HFF-Myc (cell line): ENCODE data around the gene TBC1D9.

ENCODE experiments used
- DNase-seq: peaks from one replicate; pipeline ENCODE4 v3.0.0-alpha.2; 2011; ENCODE audit warnings: low read depth; ENCODE audit errors: extremely low read depth
- H3K4me3 ChIP-seq: replicated peaks from 2 replicates; pipeline ENCODE4 v1.5.1; 2011; ENCODE audit warnings: low read depth, mild to moderate bottlenecking, control low read depth, low read length
- TF ChIP-seq, protein P1 (sequence below): IDR thresholded peaks from 2 replicates; pipeline ENCODE4 v1.5.1; 2012; ENCODE audit warnings: mild to moderate bottlenecking, low read depth, low read length, control low read depth; ENCODE audit errors: missing control alignments

The TBC1D9 gene

DNA sequence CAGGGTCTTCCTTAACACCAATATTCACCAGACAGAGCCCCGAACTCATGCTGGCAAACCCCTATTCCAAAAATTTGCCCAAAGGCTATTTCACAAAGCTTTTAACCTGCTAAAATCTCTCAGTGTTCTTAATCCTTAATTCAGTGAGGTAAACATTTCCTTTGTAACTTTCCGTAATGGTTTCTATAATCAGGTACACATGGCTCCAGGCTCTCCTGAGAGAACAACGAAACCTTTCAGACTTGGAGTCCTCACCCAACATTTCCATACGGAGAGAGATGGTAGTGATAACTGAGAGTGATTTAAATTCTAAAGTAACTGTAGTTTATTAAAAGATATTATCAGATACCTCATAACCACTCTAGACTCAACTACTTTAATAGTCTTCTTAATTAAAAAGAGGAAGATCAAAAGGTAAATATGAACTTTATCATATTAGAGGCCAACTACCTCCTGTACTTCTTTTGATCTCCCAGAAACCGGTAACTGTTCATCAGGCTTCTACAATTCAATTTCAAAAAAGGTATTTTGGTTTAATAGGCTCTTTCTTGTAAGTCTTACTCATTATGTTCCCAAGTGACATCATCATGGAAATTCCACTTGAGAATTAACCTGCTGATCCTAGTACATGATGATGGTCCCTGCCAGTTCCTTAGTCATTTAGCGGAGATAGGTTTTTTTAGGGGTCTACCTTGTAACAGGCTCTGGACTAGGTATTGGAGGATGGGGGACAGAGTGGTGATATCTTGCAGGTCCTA lies 96.1 kb downstream of the TBC1D9 start:
- TF ChIP-seq, protein P1, sequence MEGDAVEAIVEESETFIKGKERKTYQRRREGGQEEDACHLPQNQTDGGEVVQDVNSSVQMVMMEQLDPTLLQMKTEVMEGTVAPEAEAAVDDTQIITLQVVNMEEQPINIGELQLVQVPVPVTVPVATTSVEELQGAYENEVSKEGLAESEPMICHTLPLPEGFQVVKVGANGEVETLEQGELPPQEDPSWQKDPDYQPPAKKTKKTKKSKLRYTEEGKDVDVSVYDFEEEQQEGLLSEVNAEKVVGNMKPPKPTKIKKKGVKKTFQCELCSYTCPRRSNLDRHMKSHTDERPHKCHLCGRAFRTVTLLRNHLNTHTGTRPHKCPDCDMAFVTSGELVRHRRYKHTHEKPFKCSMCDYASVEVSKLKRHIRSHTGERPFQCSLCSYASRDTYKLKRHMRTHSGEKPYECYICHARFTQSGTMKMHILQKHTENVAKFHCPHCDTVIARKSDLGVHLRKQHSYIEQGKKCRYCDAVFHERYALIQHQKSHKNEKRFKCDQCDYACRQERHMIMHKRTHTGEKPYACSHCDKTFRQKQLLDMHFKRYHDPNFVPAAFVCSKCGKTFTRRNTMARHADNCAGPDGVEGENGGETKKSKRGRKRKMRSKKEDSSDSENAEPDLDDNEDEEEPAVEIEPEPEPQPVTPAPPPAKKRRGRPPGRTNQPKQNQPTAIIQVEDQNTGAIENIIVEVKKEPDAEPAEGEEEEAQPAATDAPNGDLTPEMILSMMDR, result no peak
- DNase-seq, result no peak
- no peak overlapping the region for H3K4me3 ChIP-seq

DNA sequence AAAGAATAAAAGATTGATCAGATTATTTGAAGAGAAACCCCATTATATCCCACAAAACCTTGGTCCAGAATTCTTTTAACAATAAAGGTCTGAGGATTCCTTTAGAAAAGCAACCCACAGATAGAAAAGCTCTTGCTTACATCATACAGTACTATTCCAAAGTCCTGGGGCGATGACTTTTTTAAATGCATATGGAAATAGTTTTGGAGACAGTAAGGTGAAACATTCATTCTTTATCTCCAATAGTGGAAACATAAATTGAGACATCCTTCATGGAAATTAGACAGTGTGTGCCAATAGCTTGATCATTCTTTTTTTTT lies 101.7 kb downstream of the TBC1D9 start:
- no peak for DNase-seq
- no peak overlapping the region for H3K4me3 ChIP-seq
- TF ChIP-seq, protein P1, result no peak

DNA sequence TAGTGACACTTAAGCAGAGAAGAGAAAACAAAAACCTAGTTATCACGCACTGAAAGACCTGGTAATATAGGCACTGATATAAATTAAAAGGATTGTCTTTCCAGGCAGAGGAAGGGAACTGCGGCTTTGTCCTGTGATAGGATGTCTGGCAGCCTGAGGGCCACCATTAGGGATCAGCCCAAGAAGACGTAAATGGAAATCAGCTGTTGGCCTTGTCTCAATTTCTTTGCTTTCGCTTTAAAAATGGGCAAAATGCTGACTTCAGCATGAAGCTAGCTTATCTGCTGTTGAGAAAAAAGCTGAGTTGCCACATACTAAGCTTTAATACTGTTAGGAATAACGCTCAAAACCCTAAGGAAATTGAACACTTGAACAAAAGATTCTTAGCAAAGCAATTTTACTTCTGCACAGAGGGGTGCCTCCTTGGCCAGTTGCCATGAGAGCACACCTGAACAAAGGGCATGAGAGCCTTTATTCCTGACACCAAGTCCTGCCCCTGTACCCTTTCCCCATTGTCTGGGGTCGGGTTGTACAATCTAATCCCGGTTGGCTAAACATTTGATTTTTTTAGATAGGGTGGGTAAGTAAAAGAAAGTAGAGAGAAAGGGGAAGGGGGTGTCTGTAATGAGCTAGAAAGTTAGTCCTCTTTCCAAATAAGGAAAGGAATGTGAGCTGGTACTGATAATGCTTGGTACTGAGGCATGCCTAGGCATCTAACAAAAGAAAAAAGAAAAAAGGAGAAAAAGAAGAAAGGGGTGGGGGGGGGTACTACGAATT lies 102.3 kb downstream of the TBC1D9 start:
- TF ChIP-seq, protein P1, result no peak
- H3K4me3 ChIP-seq, result no peak overlapping the region
- no peak for DNase-seq

DNA sequence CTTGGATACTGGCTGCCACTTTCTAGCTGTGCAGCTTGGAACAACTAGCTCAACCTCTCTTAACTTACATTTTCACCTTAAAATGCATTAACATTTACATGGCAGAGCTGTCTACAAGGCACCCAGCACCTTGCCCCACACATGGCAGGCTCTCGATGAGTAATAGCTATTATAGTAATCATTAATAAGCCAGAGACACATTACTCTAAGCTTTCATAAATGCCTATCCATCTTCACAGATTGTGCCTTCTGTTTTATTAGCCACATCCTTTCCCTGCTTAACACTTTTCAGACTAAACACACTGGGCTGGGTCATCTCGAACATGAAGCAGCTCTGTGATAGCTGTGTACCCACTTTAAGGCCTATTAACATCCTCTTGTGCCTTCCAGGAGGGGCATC lies 103.6 kb downstream of the TBC1D9 start:
- H3K4me3 ChIP-seq, result no peak overlapping the region
- no peak for DNase-seq
- TF ChIP-seq, protein P1, result no peak

DNA sequence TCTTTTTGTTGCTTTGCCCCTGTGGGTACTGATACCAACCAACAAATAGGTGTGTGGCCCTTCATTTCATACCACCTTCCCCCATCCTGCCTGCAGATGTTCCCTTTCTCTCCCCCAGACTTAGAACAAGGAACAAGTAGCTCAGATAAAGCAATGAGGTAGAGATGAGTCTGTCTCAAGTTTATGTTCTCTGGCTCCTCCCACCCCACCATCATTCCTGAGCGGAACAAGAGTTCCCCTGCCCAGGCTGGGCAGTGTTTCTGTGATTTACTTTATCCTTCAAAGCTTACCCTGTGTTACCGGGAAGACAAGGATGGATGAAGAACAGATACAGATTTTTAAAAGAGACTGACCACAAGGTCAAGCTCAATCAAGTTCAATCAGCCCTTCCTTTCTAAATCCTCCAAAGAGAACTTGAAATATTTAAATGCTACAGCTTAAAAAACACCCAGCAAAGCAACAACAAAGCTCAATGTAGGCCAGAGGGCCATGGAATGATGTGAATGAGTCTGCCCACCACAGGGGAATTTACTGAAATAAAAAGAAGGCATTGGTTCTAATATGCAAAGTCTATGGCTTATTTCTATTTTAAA lies 107.4 kb downstream of the TBC1D9 start:
- H3K4me3 ChIP-seq, result no peak overlapping the region
- TF ChIP-seq, protein P1, result no peak
- no peak for DNase-seq

DNA sequence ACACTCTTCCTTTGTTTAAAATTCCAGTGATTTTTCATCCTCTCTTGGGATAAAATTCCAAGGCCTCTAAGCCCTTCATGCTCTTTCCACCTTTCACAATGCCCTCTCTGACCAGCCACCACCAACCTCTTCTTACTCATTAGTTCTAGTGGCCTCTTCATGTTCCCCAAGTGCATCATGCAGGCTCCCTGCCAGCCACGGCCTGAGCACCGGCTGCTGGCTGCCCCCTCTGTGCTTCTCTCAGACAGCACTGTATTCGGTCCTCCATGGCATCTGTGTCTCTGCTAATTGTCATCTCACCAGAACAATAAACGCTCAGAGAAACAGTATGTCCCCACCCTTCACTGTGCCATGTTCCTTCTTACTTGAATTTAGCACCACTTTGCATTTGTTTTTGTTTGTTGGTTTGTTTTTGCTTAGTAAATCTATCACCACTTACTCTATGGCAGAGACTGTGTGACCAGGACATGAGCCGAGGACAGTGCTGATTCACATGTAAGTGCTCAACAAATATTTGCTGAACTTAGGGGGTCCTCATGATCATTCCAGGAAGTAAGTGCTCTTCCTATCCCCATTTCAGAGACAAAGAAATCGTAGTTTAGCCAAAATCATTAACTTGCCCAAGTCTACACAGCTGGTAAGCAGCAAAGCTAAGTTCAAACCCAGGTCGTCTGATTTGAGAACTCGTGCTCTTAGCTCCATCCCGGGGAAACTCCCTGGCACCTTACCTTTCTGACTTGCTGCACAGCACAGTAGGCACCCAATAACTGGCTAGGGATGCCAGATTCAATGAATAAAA lies 110.4 kb downstream of the TBC1D9 start:
- TF ChIP-seq, protein P1, result no peak
- no peak for DNase-seq
- H3K4me3 ChIP-seq, result no peak overlapping the region
